ENCODE results near the gene GZMA.
"Not testable (repeated sequence)": the region's sequence is repeated elsewhere in the genome, so short reads cannot be mapped to it uniquely, and the experiment has no call there.

The GZMA gene

GRCh38 chr5:55102348-55102747 is at the start of gene GZMA:
Gene GZMA (plus strand): TSS chr5:55102646. CDS start chr5:55102683, 37 bp downstream.
- in situ Hi-C loops (cut with MboI; ENCODE audit: low sequenced_read_pairs): no loop called here

GRCh38 chr5:55055183-55055582 is 47.3 kb upstream of the GZMA start:
- in situ Hi-C loops (cut with MboI; ENCODE audit: low sequenced_read_pairs): no loop called here

GRCh38 chr5:55062039-55062779 is 40.2 kb upstream of the GZMA start:
- in situ Hi-C loops (cut with MboI; ENCODE audit: low sequenced_read_pairs): no loop called here

- in situ Hi-C loops (cut with MboI; ENCODE audit: low sequenced_read_pairs): no loop called here
These were observed 39.1 kb upstream of the GZMA start for GRCh38 chr5:55063220-55063863.

- in situ Hi-C loops (cut with MboI; ENCODE audit: low sequenced_read_pairs): no loop called here
These were observed 38.5 kb upstream of the GZMA start for GRCh38 chr5:55063899-55064298.

- in situ Hi-C loops (cut with MboI; ENCODE audit: low sequenced_read_pairs): no loop called here
These were observed 37.9 kb upstream of the GZMA start for GRCh38 chr5:55064523-55064922.

- in situ Hi-C loops (cut with MboI; ENCODE audit: low sequenced_read_pairs): no loop called here
These were observed 36.2 kb upstream of the GZMA start for GRCh38 chr5:55066277-55066676.

- in situ Hi-C loops (cut with MboI; ENCODE audit: low sequenced_read_pairs): no loop called here
These were observed 31.5 kb upstream of the GZMA start for GRCh38 chr5:55070968-55071367.

GRCh38 chr5:55071413-55071812 is 31.0 kb upstream of the GZMA start:
- in situ Hi-C loops (cut with MboI; ENCODE audit: low sequenced_read_pairs): no loop called here

- in situ Hi-C loops (cut with MboI; ENCODE audit: low sequenced_read_pairs): no loop called here
These were observed 29.8 kb upstream of the GZMA start for GRCh38 chr5:55072666-55073065.

- in situ Hi-C loops (cut with MboI; ENCODE audit: low sequenced_read_pairs): no loop called here
These were observed 29.2 kb upstream of the GZMA start for GRCh38 chr5:55073211-55073610.

GRCh38 chr5:55081541-55081940 is 20.9 kb upstream of the GZMA start:
- in situ Hi-C loops (cut with MboI; ENCODE audit: low sequenced_read_pairs): no loop called here

GRCh38 chr5:55089301-55089700 is 13.1 kb upstream of the GZMA start:
- in situ Hi-C loops (cut with MboI; ENCODE audit: low sequenced_read_pairs): not testable (repeated sequence)

GRCh38 chr5:55091011-55091410 is 11.4 kb upstream of the GZMA start:
- in situ Hi-C loops (cut with MboI; ENCODE audit: low sequenced_read_pairs): not testable (repeated sequence)

- in situ Hi-C loops (cut with MboI; ENCODE audit: low sequenced_read_pairs): no loop called here
These were observed 6.3 kb upstream of the GZMA start for GRCh38 chr5:55096182-55096581.

- in situ Hi-C loops (cut with MboI; ENCODE audit: low sequenced_read_pairs): no loop called here
These were observed 5.6 kb upstream of the GZMA start for GRCh38 chr5:55096861-55097260.

- in situ Hi-C loops (cut with MboI; ENCODE audit: low sequenced_read_pairs): not testable (repeated sequence)
These were observed 1.3 kb upstream of the GZMA start for GRCh38 chr5:55101148-55101547.

GRCh38 chr5:55101556-55102276 is 730 bp upstream of the GZMA start:
- in situ Hi-C loops (cut with MboI; ENCODE audit: low sequenced_read_pairs): no loop called here

- in situ Hi-C loops (cut with MboI; ENCODE audit: low sequenced_read_pairs): no loop called here
These were observed 1.8 kb downstream of the GZMA start for GRCh38 chr5:55104036-55104772.

- in situ Hi-C loops (cut with MboI; ENCODE audit: low sequenced_read_pairs): no loop called here
These were observed 2.7 kb downstream of the GZMA start for GRCh38 chr5:55104946-55105701.

All from HL-60/S4 (cell line).